OCI-LY3 (cell line): Measurements from ENCODE around the gene DYNC1H1.

ENCODE experiments used
- H2AFZ ChIP-seq: fragments of 200-600, 300-600 bp; shearing (Covaris generic); 2 replicates; pipeline ENCODE4 v1.6.0; 2014; ENCODE audit warnings: antibody characterized with exemption, low read depth, low read length
- H3K27ac ChIP-seq: fragments of 200-600, 300-600 bp; sonication (generic); 2 replicates; pipeline ENCODE4 v1.5.1; 2014; ENCODE audit warnings: mild to moderate bottlenecking, low read length, moderate library complexity, mixed read lengths
- H3K27me3 ChIP-seq: fragments of 200-600, 300-600 bp; sonication (generic); 2 replicates; pipeline ENCODE4 v1.6.1; 2014; ENCODE audit warnings: low read depth, low read length, mixed read lengths
- H3K36me3 ChIP-seq: fragments of 200-600, 300-600 bp; sonication (generic); replicated peaks from 2 replicates; pipeline ENCODE3; 2014; ENCODE audit warnings: low read depth, low read length, mixed read lengths
- H3K4me1 ChIP-seq: fragments of 300-600, 200-600 bp; sonication (generic); 2 replicates; pipeline ENCODE4 v1.6.1; 2014; ENCODE audit warnings: low read length, mixed read lengths
- H3K4me2 ChIP-seq: fragments of 200-600, 300-600 bp; sonication (generic); 2 replicates; pipeline ENCODE4 v1.6.1; 2014; ENCODE audit warnings: low read length, mixed read lengths
- H3K4me3 ChIP-seq: fragments of 300-600, 200-600 bp; sonication (generic); 2 replicates; pipeline ENCODE4 v1.5.1; 2014; ENCODE audit warnings: antibody characterized with exemption, mild to moderate bottlenecking, low read length, moderate library complexity
- H3K79me2 ChIP-seq: fragments of 300-600, 200-600 bp; shearing (Covaris generic); 2 replicates; pipeline ENCODE4 v1.6.1; 2014; ENCODE audit warnings: mild to moderate bottlenecking, low read length, mixed read lengths
- H3K9ac ChIP-seq: fragments of 300-600, 200-600 bp; shearing (Covaris generic); 2 replicates; pipeline ENCODE4 v1.6.0; 2014; ENCODE audit warnings: mild to moderate bottlenecking, low read length, moderate library complexity
- H3K9me3 ChIP-seq: fragments of 200-600, 300-600 bp; shearing (Covaris generic); 2 replicates; pipeline ENCODE4 v1.6.1; 2014; ENCODE audit warnings: low read length, mixed read lengths; ENCODE audit not compliant: insufficient read depth
- H4K20me1 ChIP-seq: fragments of 200-600, 300-600 bp; sonication (generic); 2 replicates; pipeline ENCODE4 v1.6.1; 2016; ENCODE audit warnings: low read length, mixed read lengths; ENCODE audit not compliant: insufficient read depth
- CTCF ChIP-seq: fragments of 200-600, 300-600 bp; sonication (generic); IDR thresholded peaks from 2 replicates; pipeline ENCODE4 v1.5.1; 2014; ENCODE audit warnings: antibody characterized with exemption, low read length, low read depth
- EZH2phosphoT487 ChIP-seq: fragments of 200-600 bp; shearing (Covaris generic); IDR thresholded peaks from 2 replicates; pipeline ENCODE4 v1.6.1; 2018; ENCODE audit warnings: antibody characterized with exemption, mixed run types, low read depth

DYNC1H1 gene

GRCh38 chr14:102087762-102088011 lies 123.3 kb downstream of the DYNC1H1 start:
- H3K4me1 ChIP-seq, result peaks cover 21% of the 10 kb centered on the region
- TF ChIP-seq CTCF, result no peak
- TF ChIP-seq EZH2phosphoT487, result no peak
- H3K9me3 ChIP-seq, result no peaks in the 10 kb centered on the region
- H3K79me2 ChIP-seq, result peaks cover 53% of the 10 kb centered on the region
- H3K27ac ChIP-seq, result peak overlapping the region; percentile 84
- H2AFZ ChIP-seq, result 0 out of 2 replicates have a peak overlapping the region, but pooled peaks have one; percentile 68
- H3K4me2 ChIP-seq, result peak overlapping the region; percentile 93
- no peaks in the 10 kb centered on the region for H3K27me3 ChIP-seq
- peaks cover 33% of the 10 kb centered on the region for H3K36me3 ChIP-seq
- H4K20me1 ChIP-seq, result 0 out of 2 replicates have a peak, but pooled peaks cover 3% of the 10 kb centered on the region
- H3K4me3 ChIP-seq, result peak overlapping the region; percentile 95
- H3K9ac ChIP-seq, result peak overlapping the region; percentile 98

GRCh38 chr14:102088012-102088792 lies 123.8 kb downstream of the DYNC1H1 start:
- no peak for TF ChIP-seq EZH2phosphoT487
- no peak for TF ChIP-seq CTCF

GRCh38 chr14:102089621-102090343 lies 125.4 kb downstream of the DYNC1H1 start:
- Histone ChIP-seq H3K4me2 (no peak overlapping the region), H3K9ac (no peak overlapping the region), H3K4me1 (peaks cover 21% of the 10 kb centered on the region), H2AFZ (no peak overlapping the region), H3K27me3 (no peaks in the 10 kb centered on the region), H4K20me1 (0 out of 2 replicates have a peak, but pooled peaks cover 3% of the 10 kb centered on the region), H3K36me3 (peaks cover 13% of the 10 kb centered on the region), H3K79me2 (peaks cover 33% of the 10 kb centered on the region), H3K27ac (no peak overlapping the region), H3K9me3 (no peaks in the 10 kb centered on the region), H3K4me3 (no peak overlapping the region)
- no peak for TF ChIP-seq CTCF
- no peak for TF ChIP-seq EZH2phosphoT487

More at GRCh38 chr14:102088012-102088792, 123.8 kb downstream of the DYNC1H1 start:
- peaks cover 29% of the 10 kb centered on the region for H3K36me3 ChIP-seq
- peak overlapping the region; percentile 93 for H3K4me2 ChIP-seq
- H3K4me1 ChIP-seq, result peaks cover 21% of the 10 kb centered on the region
- H3K27ac ChIP-seq, result peak overlapping the region; percentile 84
- H3K4me3 ChIP-seq, result peak overlapping the region; percentile 95
- H3K9me3 ChIP-seq, result no peaks in the 10 kb centered on the region
- no peak overlapping the region for H2AFZ ChIP-seq
- no peaks in the 10 kb centered on the region for H3K27me3 ChIP-seq
- peaks cover 47% of the 10 kb centered on the region for H3K79me2 ChIP-seq
- H4K20me1 ChIP-seq, result 0 out of 2 replicates have a peak, but pooled peaks cover 3% of the 10 kb centered on the region
- peak overlapping the region; percentile 98 for H3K9ac ChIP-seq

GRCh38 chr14:102090713-102091112 lies 126.3 kb downstream of the DYNC1H1 start:
- H3K79me2 ChIP-seq, result peaks cover 23% of the 10 kb centered on the region
- H2AFZ ChIP-seq, result no peak overlapping the region
- H3K27me3 ChIP-seq, result no peaks in the 10 kb centered on the region
- H4K20me1 ChIP-seq, result no peaks in the 10 kb centered on the region
- H3K9me3 ChIP-seq, result no peaks in the 10 kb centered on the region
- H3K27ac ChIP-seq, result no peak overlapping the region
- no peak overlapping the region for H3K4me2 ChIP-seq
- TF ChIP-seq CTCF, result no peak
- no peak for TF ChIP-seq EZH2phosphoT487
- H3K4me1 ChIP-seq, result peaks cover 20% of the 10 kb centered on the region
- H3K9ac ChIP-seq, result no peak overlapping the region
- H3K4me3 ChIP-seq, result no peak overlapping the region
- H3K36me3 ChIP-seq, result peaks cover 5% of the 10 kb centered on the region
